Fibroblast of skin of back (primary cell): ENCODE measurements around the gene TYMS. TPM values are rescaled to one million over a fixed set of nuclear protein-coding genes. Genes with fewer than 3 reads are reported as not detected.

Source experiments
- DNase-seq: peaks from one replicate; pipeline ENCODE4 v3.0.0-alpha.2; 2013
- polyA plus RNA-seq, 2 experiments: library from polyadenylated mRNA; unstranded; fragments of 120-200 nt; gene quantifications; one replicate each; pipeline ENCODE4 v1.2.1, GENCODE V29; 2013; ENCODE audit not compliant: insufficient read length in 2 of 2

The TYMS gene
- 178 TPM for polyA plus RNA-seq (2013, experiment 1 of 2; ENCODE audit: insufficient read length)
- polyA plus RNA-seq (2013, experiment 2 of 2; ENCODE audit: insufficient read length), result 22.2 TPM

- peak; percentile 57 for DNase-seq
These were observed at the start of gene TYMS for GRCh38 chr18:657311-658000. Gene TYMS (plus strand): TSS chr18:657653. CDS start chr18:657743, 90 bp downstream.

DNA sequence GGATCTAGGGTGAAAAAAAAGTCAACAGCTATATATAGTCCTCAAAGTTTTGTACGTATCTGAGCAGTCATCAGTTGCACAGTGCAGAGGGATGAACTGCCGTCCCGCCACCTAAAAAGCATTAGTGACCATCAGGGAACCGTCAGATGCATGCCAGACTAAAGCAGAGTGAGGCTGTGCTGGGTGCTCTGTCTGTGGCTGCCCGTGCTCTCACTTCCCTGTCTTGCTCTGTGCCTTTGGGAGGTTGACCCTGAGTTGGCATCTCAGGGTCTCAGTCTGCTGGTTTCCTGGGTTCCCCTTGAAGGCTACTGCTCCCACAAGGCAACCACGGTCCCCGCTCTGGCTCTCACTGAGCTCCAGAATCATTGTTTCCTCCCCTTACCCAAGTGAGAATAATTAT, 49.5 kb upstream of the TYMS start:
- DNase-seq, result no peak

DNA sequence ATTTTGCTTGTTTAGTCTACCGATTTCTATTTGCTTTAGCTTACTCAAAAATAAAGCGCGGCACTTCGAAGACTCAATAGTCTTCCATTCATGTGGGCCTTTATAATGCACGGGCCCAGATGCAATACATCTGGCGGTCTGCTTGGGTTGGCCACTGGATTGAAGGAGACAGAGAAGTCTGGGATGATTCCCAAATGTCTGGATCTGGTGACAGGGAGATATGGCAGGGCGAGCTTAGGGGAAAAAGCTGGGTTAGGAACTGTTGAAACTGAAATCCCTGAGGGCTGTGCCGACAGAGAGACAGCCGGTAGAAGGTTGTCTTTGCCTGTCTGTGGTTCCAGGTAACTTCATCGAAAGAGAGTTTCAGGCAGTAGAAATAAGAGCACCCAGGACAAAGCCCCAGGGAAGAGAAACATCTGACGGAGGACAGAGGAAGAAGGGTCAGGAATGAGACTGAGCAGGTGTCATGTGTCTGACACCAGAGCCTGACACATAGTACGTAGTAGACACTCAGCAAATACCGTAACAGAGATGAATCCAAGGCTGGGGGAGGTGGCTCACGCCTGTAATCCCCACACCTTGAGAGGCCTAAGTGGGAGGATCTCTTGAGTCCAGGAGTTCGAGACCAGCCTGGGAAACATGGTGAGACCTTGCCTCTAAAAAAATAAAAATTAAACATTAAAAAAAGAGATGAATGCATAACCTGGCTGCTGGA, 47.1 kb upstream of the TYMS start:
- no peak for DNase-seq

DNA sequence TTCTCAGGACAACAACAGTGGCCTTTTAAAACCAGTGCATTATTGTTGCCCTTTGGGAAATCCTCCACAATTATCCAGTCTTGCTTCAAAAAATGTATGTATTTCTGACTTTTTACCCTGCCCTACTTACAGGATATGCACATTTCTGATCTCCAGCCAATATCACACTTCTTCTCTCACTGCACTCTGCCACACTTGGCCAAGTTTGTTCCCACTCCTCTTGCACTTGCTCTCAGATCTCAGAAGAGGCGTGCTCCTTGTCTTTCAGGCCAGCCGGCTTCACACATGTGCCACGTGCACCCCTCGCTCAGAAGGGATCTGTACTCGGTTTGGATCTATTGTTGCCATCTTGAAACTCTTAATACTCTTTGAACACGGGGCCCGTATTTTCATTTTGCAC, 45.3 kb upstream of the TYMS start:
- no peak for DNase-seq

- DNase-seq, result no peak
These were observed 43.3 kb upstream of the TYMS start for GRCh38 chr18:614193-614592.

DNA sequence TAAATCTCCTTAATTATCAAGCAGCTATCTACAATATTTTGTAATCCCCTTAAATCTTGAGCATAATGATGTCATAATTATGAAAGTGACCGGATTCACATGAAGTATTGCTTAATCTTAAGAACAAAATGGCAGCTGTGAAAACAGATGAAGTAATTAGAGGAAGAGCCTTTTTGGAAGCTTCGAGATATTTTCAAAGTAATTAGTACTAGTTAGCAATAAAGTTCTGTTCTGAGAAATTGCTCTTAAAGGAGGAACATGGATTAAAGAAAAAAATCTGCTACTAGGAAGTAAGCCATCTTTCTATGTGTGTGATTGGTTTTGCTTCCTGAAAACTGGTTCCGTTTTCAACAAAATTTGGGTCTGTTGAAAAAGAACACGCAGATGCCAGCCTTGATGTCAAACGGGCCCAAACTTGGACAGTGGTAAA, 42.3 kb upstream of the TYMS start:
- no peak for DNase-seq

GRCh38 chr18:615773-616172, 41.7 kb upstream of the TYMS start:
- DNase-seq, result no peak

GRCh38 chr18:616380-616995, 41.0 kb upstream of the TYMS start:
- DNase-seq, result peak; percentile 55

DNA sequence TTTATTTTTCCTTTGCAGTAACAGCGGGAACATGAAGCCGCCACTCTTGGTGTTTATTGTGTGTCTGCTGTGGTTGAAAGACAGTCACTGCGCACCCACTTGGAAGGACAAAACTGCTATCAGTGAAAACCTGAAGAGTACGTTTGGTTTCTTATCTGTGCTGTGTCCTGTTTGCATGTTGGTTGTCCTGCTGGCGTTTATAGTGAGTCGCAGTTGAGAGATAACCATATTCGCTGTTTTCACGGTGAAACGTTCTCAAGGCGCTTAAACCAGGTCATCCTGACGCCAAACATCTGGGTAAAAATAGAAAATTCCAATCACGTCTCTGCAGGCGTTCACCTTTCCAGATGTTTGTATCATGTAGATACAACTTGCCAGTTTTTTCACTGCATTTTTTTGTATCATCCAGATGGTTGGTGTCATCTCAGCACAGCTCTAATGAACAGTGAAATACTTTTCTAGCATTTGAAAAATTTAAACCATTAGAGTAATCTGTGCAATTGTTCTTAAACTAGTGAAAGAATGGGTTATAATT, 39.4 kb upstream of the TYMS start:
- no peak for DNase-seq

DNA sequence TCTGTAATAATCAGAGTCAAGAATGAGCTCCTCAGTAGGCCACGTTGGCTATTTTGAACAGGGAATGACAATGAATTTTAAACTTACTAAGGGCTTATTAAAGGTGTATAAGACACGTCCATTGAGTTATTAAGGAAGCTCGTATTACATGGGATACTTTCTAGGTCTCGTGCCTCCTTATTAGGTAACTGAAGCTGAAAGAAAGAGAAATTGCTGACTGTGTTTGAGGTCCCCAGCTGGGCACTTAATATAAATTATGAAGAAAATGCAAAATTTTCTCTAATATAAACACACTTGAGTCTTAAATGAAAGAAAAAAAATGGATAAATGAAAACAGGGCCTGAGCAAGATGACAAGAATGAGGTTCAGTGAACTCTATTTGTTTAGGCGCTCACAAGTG, 38.8 kb upstream of the TYMS start:
- DNase-seq, result no peak

DNA sequence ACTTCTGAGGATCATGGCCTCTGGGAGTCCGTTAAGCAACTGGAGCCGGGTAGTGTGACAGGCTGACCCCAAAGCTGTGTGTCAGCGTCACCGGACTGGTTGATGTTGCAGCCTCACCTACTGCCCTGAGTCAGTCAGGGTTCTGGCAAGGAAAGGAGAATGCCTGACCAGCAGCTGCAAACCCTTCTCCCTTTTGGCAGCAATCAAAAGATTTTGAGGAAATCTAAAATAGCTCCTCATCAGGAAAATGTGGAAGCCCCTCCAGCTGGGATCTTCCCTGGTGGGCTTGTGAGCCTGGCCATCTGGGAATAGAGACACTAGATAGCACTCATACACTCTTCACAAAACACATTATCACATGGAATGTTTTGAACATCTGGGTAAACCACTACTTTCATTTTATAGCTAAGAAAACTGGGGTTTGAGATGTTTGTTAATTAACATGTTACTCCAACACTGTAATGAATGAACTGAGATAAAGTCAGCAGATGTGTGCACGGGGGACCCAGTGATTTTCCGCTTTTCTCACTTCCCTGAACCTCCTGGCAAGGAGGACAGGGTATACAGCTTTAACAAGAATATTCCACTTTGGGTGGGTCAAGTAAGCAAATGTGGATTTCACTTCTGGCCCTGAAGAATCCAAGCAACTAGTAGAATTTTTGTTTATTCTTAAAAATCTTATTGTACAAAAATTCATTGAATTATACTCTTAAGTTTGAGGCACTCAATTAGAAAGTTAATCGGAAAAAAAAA, 36.0 kb upstream of the TYMS start:
- no peak for DNase-seq

- no peak for DNase-seq
These were observed 35.2 kb upstream of the TYMS start for GRCh38 chr18:622289-622688.

DNA sequence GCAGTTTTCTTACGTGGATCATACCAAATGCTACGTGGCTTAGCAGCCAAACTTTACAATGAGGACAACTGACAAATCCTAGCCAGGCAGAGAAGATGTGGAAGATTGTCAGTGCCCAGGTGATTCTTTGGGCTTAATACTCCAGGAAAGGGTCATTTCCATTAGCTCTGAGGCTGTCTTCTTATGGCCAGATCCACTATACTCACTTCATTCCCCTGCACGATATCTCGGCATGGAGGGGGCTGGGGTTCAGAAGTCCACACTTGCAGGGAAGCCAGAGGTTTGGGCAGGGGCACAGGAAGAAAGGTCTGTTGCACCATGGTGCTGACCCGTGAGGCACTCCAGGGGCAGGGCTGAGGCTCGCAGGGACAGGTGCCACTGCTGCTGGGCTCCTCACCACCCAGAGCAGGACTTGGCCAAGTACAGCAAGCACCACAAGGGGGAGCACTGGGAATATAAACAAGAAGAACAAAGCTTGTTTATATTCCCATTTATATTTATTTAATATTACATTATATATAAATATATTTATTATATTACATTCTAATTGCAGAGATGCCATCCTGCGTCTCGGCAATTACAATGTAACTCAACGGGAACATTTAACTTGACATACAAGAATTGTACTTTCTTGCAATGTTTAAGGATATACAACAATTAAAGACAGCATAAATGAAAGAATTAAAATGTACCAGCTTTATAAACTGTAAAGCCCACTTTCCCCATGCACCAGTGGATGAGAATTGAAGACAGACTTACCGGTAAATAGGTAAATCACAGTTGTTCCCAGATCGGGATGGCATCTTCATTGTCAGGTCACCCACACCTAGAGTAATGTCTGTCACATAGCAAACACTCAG, 33.5 kb upstream of the TYMS start:
- DNase-seq, result peak; percentile 57

DNA sequence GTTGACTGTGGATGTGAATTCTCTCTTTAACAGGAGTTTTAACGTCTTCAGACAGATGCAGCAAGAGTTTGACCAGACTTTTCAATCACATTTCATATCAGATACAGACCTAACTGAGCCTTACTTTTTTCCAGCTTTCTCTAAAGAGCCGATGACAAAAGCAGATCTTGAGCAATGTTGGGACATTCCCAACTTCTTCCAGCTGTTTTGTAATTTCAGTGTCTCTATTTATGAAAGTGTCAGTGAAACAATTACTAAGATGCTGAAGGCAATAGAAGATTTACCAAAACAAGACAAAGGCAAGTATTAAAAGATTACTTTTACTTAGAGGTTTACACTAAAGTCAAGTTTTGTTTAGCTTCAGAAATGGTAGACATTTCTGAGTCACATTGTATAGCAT, 30.2 kb upstream of the TYMS start:
- no peak for DNase-seq

GRCh38 chr18:629269-630150, 27.9 kb upstream of the TYMS start:
- no peak for DNase-seq

- DNase-seq, result no peak
These were observed 25.9 kb upstream of the TYMS start for GRCh38 chr18:631560-631959.

GRCh38 chr18:634551-635045, 22.9 kb upstream of the TYMS start:
- peak; percentile 25 for DNase-seq

DNA sequence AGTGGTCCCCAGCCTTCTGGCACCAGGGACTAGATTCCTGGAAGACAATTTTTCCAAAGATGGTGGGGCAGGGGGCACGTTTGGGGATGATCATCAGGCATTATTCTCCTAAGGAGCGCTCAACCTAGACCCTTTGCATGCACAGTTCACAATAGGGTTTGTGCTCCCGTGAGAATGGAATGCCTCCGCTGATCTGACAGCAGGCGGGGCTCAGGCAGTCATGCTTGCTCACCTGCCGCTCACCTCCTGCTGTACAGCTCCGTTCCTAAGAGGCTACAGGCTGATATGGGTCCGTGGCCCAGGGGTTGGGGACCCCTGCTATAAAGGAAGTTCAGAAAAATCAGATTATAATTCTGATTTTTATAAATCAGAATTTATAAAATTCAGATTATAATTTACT, 22.3 kb upstream of the TYMS start:
- DNase-seq, result no peak

GRCh38 chr18:641224-641623, 16.2 kb upstream of the TYMS start:
- DNase-seq, result no peak

DNA sequence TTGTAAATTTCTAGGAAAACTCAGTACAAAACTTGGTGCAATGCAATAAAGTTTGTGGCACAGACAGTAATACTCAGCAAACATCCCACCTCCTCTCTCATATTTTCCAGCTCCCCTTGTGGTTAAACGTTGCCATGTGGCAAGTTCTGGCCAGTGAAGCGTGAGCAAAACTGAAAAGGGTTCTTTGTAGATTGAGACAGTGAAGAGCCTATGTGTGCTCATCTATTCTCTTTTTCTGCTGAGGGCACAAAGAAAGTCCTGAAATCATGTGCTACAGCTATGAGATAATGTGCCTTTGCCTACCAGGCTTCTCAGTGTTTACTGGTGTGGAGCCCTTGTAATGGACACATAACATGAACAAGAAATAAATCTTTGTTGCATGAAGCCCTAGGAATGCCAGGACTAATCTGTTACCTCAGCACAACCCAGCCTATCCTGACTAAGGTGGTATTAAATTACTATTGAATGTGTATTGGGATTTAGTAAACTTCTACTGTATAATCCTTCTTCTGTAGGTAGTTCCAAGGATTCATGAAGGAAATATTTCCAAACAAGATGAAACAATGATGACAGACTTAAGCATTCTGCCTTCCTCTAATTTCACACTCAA, 13.0 kb upstream of the TYMS start:
- no peak for DNase-seq
